ENCODE measurements around the gene ZG16. TPM values are rescaled to one million over a fixed set of nuclear protein-coding genes. Genes with fewer than 3 reads are reported as not detected.

ZG16 gene
- total RNA-seq, 1 experiment from 2014 or later, result 0.07 TPM

DNA sequence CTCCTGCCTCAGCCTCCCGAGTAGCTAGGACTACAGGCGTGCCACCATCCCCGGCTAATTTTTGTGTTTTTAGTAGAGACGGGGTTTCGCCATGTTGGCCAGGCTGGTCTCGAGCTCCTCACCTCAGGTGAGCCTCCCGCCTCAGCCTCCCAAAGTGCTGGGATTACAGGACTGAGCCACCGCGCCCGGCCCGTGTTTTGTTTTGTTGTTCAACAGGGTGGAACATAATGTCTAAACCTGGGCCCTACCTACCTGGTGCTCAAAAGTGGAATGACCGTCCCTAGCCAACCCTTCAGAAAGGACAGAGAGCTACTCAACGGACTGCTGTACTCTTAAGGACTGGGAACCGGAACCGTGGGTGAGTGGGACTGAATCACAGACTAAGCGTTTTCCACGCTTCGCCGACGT is 11.7 kb downstream of the ZG16 start:
- DNase-seq (ENCODE audit: low read depth, low spot score) (no peak), ATAC-seq (peak; percentile 39)
- intact Hi-C loops (cut with micrococcal nuclease), result loop anchor here (2.0 kb wide), 1 partner anchor 15 kb away; no protein-coding TSS in a partner anchor
- ChIA-PET POLR2A (interaction anchor here (0.6 to 2.1 kb wide), 10 partner anchors 9 to 28 kb away, joined by 3 to 10 read pairs (median 4); partner anchors contain the start of gene PAGR1), CTCF (interaction anchor here (0.5 to 1.6 kb wide), 10 partner anchors 10 to 89 kb away, joined by 3 to 14 read pairs (median 4); no protein-coding TSS in a partner anchor), RAD21 (ENCODE audit: low non-redundant PET in 1 of 2, low total read pairs in 2 of 2, uncharacterized antibody in 2 of 2, unreplicated experiment in 2 of 2) (interaction anchor here (1.3 to 1.6 kb wide), 2 partner anchors 14 to 89 kb away, joined by 3 read pairs; no protein-coding TSS in a partner anchor)
- Histone ChIP-seq H3K27me3 (ENCODE audit: insufficient read depth, low read length) (no peaks in the 10 kb centered on the region), H3K4me1 (ENCODE audit: control insufficient read depth in 1 of 2, insufficient read depth in 2 of 2, low read length in 2 of 2) (peaks cover 13 to 21% of the 10 kb centered on the region in 2 experiments), H3K9ac (ENCODE audit: low read length) (peak overlapping the region; percentile 99), H3K4me3 (replicated peaks in 1 of 2; ENCODE audit: low read depth in 1 of 2, low read length in 2 of 2) (peak overlapping the region; percentile 90 to 99), H3K27ac (ENCODE audit: low read depth, low read length) (peak overlapping the region; percentile 80), H3K79me2 (ENCODE audit: insufficient read depth, low read length) (peaks cover 42% of the 10 kb centered on the region), H2AFZ (ENCODE audit: low read depth, low read length, poor library complexity, severe bottlenecking) (no peak overlapping the region), H3K4me2 (ENCODE audit: low read length) (peak overlapping the region; percentile 91), H3K9me3 (ENCODE audit: control insufficient read depth in 1 of 2, insufficient read depth in 1 of 2, low read depth in 1 of 2, low read length in 2 of 2) (no peaks in the 10 kb centered on the region), H4K20me1 (ENCODE audit: insufficient read depth) (no peaks in the 10 kb centered on the region), H3K36me3 (ENCODE audit: control insufficient read depth in 1 of 2, insufficient read depth in 2 of 2, low read length in 2 of 2) (peaks cover 0 to 8% of the 10 kb centered on the region in 2 experiments; a peak in 1 of 4 replicates), H3K9me2 (ENCODE audit: insufficient read depth) (no peaks in the 10 kb centered on the region)
- BruUV-seq (replicated peaks), result no TSS peak
- TF ChIP-seq POLR2A (IDR thresholded peaks at IDR 0.05; ENCODE audit: borderline replicate concordance, extremely low read depth, insufficient read depth, insufficient read length), result no peak

DNA sequence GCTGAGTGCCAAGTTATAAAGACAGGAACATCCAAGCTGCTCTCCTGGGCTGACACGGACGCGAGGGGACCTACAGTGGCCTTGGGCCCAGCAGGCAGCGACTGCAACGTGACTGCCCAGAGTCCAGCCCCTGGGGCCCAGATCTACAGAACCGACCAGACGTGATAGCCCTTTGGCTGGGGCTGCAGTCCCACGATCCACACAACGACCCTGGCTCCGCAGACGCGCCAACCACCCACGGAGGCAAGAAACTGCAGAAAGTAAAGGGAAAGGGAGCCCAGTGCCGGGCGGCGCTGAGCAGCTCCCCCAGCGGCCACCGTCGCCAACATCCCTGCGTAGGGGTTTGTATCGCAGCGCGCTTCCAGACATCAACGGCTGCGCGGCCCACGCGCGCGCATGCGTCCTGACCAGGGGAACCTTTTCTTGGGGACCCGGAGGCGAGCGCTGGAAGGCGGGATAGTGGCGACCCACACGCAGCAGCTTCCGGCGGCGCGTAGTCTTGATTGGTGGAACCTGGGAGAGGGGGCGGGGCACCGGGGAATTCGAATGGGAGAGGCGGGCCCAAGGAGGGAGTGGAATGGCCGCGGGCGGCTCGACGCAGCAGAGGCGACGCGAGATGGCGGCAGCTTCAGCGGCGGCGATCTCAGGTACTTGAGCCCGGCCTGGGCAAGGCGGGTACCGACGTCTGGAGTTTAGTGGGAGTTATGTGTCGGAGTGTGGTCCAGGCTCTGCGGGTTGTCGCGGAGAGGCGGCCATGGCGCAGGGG is 12.3 kb downstream of the ZG16 start, which contains the start of gene KIF22:
Gene KIF22 (plus strand): TSS at position 569 of the 766 bp plus-strand sequence. CDS start 9 bp downstream, at position 578.
- Histone ChIP-seq H3K27ac (ENCODE audit: low read depth, low read length) (peak within 1 kb of the TSS; percentile 80), H3K36me3 (ENCODE audit: control insufficient read depth in 1 of 2, insufficient read depth in 2 of 2, low read length in 2 of 2) (peaks cover 0 to 8% of the 10 kb centered on the region in 2 experiments; a peak in 1 of 4 replicates), H4K20me1 (ENCODE audit: insufficient read depth) (no peaks in the 10 kb centered on the region), H3K4me3 (replicated peaks in 1 of 2; ENCODE audit: low read depth in 1 of 2, low read length in 2 of 2) (peak within 1 kb of the TSS; percentile 90 to 99), H3K79me2 (ENCODE audit: insufficient read depth, low read length) (peaks cover 48% of the 10 kb centered on the region), H3K4me2 (ENCODE audit: low read length) (peak within 1 kb of the TSS; percentile 91), H3K9ac (ENCODE audit: low read length) (peak within 1 kb of the TSS; percentile 99), H3K9me2 (ENCODE audit: insufficient read depth) (no peaks in the 10 kb centered on the region), H3K27me3 (ENCODE audit: insufficient read depth, low read length) (no peaks in the 10 kb centered on the region), H2AFZ (ENCODE audit: low read depth, low read length, poor library complexity, severe bottlenecking) (no peak within 1 kb of the TSS), H3K9me3 (ENCODE audit: control insufficient read depth in 1 of 2, insufficient read depth in 1 of 2, low read depth in 1 of 2, low read length in 2 of 2) (no peaks in the 10 kb centered on the region), H3K4me1 (ENCODE audit: control insufficient read depth in 1 of 2, insufficient read depth in 2 of 2, low read length in 2 of 2) (peaks cover 13 to 21% of the 10 kb centered on the region in 2 experiments)
- ChIA-PET CTCF (interaction anchor here (0.5 to 1.6 kb wide), 11 partner anchors 10 to 90 kb away, joined by 3 to 14 read pairs (median 4); partner anchors contain the start of gene PAGR1), RAD21 (ENCODE audit: low non-redundant PET in 1 of 2, low total read pairs in 2 of 2, uncharacterized antibody in 2 of 2, unreplicated experiment in 2 of 2) (interaction anchor here (1.3 to 1.6 kb wide), 2 partner anchors 14 to 90 kb away, joined by 3 read pairs; no protein-coding TSS in a partner anchor), POLR2A (interaction anchor here (0.8 to 2.1 kb wide), 10 partner anchors 8 to 30 kb away, joined by 3 to 10 read pairs (median 4); partner anchors contain the start of genes MVP and PAGR1)
- TSS peak; percentile 99 for BruUV-seq (replicated peaks)
- DNase-seq (ENCODE audit: low read depth, low spot score) (peak; percentile 96), ATAC-seq (peak; percentile 95)
- intact Hi-C loops (cut with micrococcal nuclease), result loop anchor here (2.0 kb wide), 1 partner anchor 14 kb away; no protein-coding TSS in a partner anchor
- TF ChIP-seq CBX3 (IDR thresholded peaks at IDR 0.05; ENCODE audit: low read depth) (peak; percentile 23; the same call in 1 of the 2 replicates), EGR1 (IDR thresholded peaks at IDR 0.05; ENCODE audit: low read depth) (peak; percentile 89), SP1 (IDR thresholded peaks at IDR 0.05; ENCODE audit: low read depth) (peak; percentile 91), CEBPB (IDR thresholded peaks at IDR 0.05; ENCODE audit: low read depth) (no peak), RAD21 (IDR thresholded peaks at IDR 0.05; ENCODE audit: low read depth) (0 out of 2 replicates have a peak, but pooled peaks have one; percentile 14), SIN3A (IDR thresholded peaks at IDR 0.05; ENCODE audit: low read depth) (peak; percentile 89), MAX (IDR thresholded peaks at IDR 0.05) (peak; percentile 88), EZH2 (IDR thresholded peaks at IDR 0.05) (no peak), ELF1 (IDR thresholded peaks at IDR 0.05; ENCODE audit: borderline replicate concordance, low read depth) (no peak), EZH2phosphoT487 (IDR thresholded peaks at IDR 0.05; ENCODE audit: borderline replicate concordance) (no peak), POLR2A (IDR thresholded peaks at IDR 0.05; ENCODE audit: borderline replicate concordance, extremely low read depth, insufficient read depth, insufficient read length) (peak; percentile 77), ZNF274 (IDR thresholded peaks at IDR 0.05; ENCODE audit: low read depth, low read length) (no peak), SRF (IDR thresholded peaks at IDR 0.05; ENCODE audit: low read depth) (no peak; the same call in 1 of the 2 replicates), YY1 (IDR thresholded peaks at IDR 0.05; ENCODE audit: extremely low read depth, insufficient replicate concordance, low read depth, low read length) (peak; percentile 90), TCF7L2 (IDR thresholded peaks at IDR 0.05; ENCODE audit: borderline replicate concordance, extremely low read depth, insufficient read depth, insufficient read length) (peak; percentile 38)
- TF ChIP-seq, protein P1, sequence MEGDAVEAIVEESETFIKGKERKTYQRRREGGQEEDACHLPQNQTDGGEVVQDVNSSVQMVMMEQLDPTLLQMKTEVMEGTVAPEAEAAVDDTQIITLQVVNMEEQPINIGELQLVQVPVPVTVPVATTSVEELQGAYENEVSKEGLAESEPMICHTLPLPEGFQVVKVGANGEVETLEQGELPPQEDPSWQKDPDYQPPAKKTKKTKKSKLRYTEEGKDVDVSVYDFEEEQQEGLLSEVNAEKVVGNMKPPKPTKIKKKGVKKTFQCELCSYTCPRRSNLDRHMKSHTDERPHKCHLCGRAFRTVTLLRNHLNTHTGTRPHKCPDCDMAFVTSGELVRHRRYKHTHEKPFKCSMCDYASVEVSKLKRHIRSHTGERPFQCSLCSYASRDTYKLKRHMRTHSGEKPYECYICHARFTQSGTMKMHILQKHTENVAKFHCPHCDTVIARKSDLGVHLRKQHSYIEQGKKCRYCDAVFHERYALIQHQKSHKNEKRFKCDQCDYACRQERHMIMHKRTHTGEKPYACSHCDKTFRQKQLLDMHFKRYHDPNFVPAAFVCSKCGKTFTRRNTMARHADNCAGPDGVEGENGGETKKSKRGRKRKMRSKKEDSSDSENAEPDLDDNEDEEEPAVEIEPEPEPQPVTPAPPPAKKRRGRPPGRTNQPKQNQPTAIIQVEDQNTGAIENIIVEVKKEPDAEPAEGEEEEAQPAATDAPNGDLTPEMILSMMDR (IDR thresholded peaks at IDR 0.05 in 2 of 3, conservative IDR thresholded peaks at IDR 0.05 in 1 of 3; ENCODE audit: borderline replicate concordance in 1 of 3, insufficient read depth in 1 of 3, low read depth in 2 of 3, low read length in 2 of 3), result peak; percentile 13 to 66 (median 62); a peak in 5 of 6 replicates
